ENCODE results near the gene TFG. TPM values are rescaled to one million over a fixed set of nuclear protein-coding genes. Genes with fewer than 3 reads are reported as not detected.

Gene TFG
- total and polyA plus RNA-seq, 2 of the 4 experiments (the other 2 are of a cell fraction) = 47.7 to 165 TPM

DNA sequence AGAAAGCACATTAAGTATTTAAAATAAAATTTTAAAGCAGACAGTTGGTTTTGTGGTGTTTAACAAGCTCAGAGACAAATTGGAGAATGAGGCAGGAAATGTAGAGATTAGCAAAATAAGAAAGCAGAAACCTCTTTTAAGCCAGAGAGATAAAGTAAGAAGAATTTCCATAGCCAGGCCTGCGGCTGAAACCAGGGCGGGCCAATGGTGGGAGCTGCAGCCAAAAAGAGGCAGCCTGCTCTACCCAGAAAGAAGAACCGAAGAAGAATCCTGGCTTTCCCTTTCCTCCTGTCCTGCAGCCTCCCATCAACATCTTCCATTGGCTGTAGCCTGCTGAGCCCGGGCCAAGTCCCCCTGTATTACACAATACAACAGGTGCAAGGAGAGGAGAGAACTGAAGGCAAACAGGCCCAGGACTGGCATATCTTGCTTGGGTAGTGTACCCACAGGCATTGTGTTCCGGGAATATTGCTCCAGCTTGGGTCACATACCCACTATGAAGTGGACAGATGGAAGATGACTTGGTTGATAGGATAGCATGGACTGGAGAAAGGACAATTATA is 11.5 kb upstream of the TFG start:
- H3K14ac ChIP-seq (replicated peaks; ENCODE audit: low read depth, low read length) = no peak overlapping the region
- H3K9ac ChIP-seq (ENCODE audit: low read depth, low read length) = no peak overlapping the region
- H3K9me3 ChIP-seq (ENCODE audit: control insufficient read depth, insufficient read depth, low read length) = 0 out of 2 replicates have a peak, but pooled peaks cover 2% of the 10 kb centered on the region
- H2BK15ac ChIP-seq (ENCODE audit: low read depth, low read length) = no peak overlapping the region
- H2BK120ac ChIP-seq (ENCODE audit: low read depth, low read length) = no peak overlapping the region
- H4K91ac ChIP-seq (ENCODE audit: insufficient read depth, low read depth, low read length) = no peak overlapping the region
- H3K9me1 ChIP-seq (ENCODE audit: insufficient read depth, low read length) = no peaks in the 10 kb centered on the region
- ATAC-seq (ENCODE audit: low read depth) (no peak), DNase-seq (no peak)
- no peak overlapping the region for H4K5ac ChIP-seq (ENCODE audit: low read depth, low read length)
- TF ChIP-seq RFX5 (IDR thresholded peaks at IDR 0.05; ENCODE audit: low read depth, low read length) (no peak), MAFK (IDR thresholded peaks at IDR 0.05; ENCODE audit: low read depth, low read length) (no peak), RCOR1 (IDR thresholded peaks at IDR 0.05; ENCODE audit: insufficient replicate concordance, low read length) (no peak), CEBPB (IDR thresholded peaks at IDR 0.05; ENCODE audit: low read depth, low read length) (0 out of 2 replicates have a peak, but pooled peaks have one; percentile 18)
- intact Hi-C loops (cut with micrococcal nuclease) (no loop called here), in situ Hi-C loops (cut with MboI; ENCODE audit: low sequenced_read_pairs) (no loop called here), dilution Hi-C loops (cut with HindIII; ENCODE audit: low sequenced_read_pairs, unreplicated experiment) (no loop called here)
- no peaks in the 10 kb centered on the region for H3K79me1 ChIP-seq (ENCODE audit: low read depth in 1 of 2, low read length in 2 of 2)
- H3K27ac ChIP-seq (ENCODE audit: insufficient read depth, low read length) = no peak overlapping the region
- H2BK20ac ChIP-seq (ENCODE audit: low read depth, low read length) = no peak overlapping the region
- H3K23ac ChIP-seq (ENCODE audit: low read depth, low read length) = no peak overlapping the region
- H2AK5ac ChIP-seq (ENCODE audit: low read depth, low read length) = no peak overlapping the region
- H3K56ac ChIP-seq (ENCODE audit: extremely low read depth, insufficient read depth, low read length) = no peak overlapping the region
- no peak overlapping the region for H3K4me2 ChIP-seq (ENCODE audit: low read depth, low read length)
- H4K8ac ChIP-seq (ENCODE audit: low read depth in 2 of 2, low read length in 2 of 2) = no peak overlapping the region
- no TSS peak for BruUV-seq (replicated peaks)
- ChIA-PET CTCF (no interaction called here), POLR2A (ENCODE audit: unreplicated experiment) (no interaction called here)
- H3K27me3 ChIP-seq (ENCODE audit: control insufficient read depth, insufficient read depth, low read length) = peaks cover 31% of the 10 kb centered on the region
- H2BK5ac ChIP-seq (ENCODE audit: low read depth, low read length, poor library complexity, severe bottlenecking) = no peak overlapping the region
- H4K20me1 ChIP-seq (ENCODE audit: insufficient read depth, low read length) = no peaks in the 10 kb centered on the region
- H2AFZ ChIP-seq (replicated peaks; ENCODE audit: low read length, poor library complexity) = peak overlapping the region; percentile 13
- WGBS, 2 experiments (ENCODE audit: extremely low coverage in 2 of 2, insufficient read length in 1 of 2) = no CpG with 5 or more reads among the region's 5 CpGs
- no peak overlapping the region for H3K4ac ChIP-seq (ENCODE audit: low read depth, low read length)
- H3K36me3 ChIP-seq (ENCODE audit: control insufficient read depth, insufficient read depth, low read length) = no peaks in the 10 kb centered on the region
- no peak overlapping the region for H3K18ac ChIP-seq (ENCODE audit: low read depth, low read length)
- no peak overlapping the region for H2AK9ac ChIP-seq (replicated peaks; ENCODE audit: low read depth, low read length, poor library complexity)
- no peak overlapping the region for H3K4me3 ChIP-seq (ENCODE audit: insufficient read depth, low read depth, low read length)
- no peaks in the 10 kb centered on the region; the same call in 1 of the 2 replicates for H3K4me1 ChIP-seq (ENCODE audit: control insufficient read depth, insufficient read depth, low read length)

Measured in IMR-90 (cell line).